WTC11 (cell line): ENCODE results near the gene ITPR1. TPM values are rescaled to one million over a fixed set of nuclear protein-coding genes. Genes with fewer than 3 reads are reported as not detected.

Source experiments
- ATF1 ChIP-seq: sonication (generic); formaldehyde crosslinking; IDR thresholded peaks from 2 replicates; pipeline ENCODE4 v1.8.1; 2023; ENCODE audit warnings: mild to moderate bottlenecking, moderate library complexity, missing genetic modification reagents
- CREB1 ChIP-seq: sonication (generic); formaldehyde crosslinking; IDR thresholded peaks from 2 replicates; pipeline ENCODE4 v1.8.0; 2023; ENCODE audit warnings: mild to moderate bottlenecking, missing genetic modification reagents
- CTCF ChIP-seq: fragments of 200-600 bp; IDR thresholded peaks from 2 replicates; pipeline ENCODE4 v1.8.0; 2022; ENCODE audit warnings: antibody characterized with exemption
- E2F1 ChIP-seq: sonication (generic); formaldehyde crosslinking; IDR thresholded peaks from 2 replicates; pipeline ENCODE4 v1.8.0; 2022; ENCODE audit warnings: mild to moderate bottlenecking, missing genetic modification reagents
- ETV6 ChIP-seq: sonication (generic); formaldehyde crosslinking; IDR thresholded peaks from 2 replicates; pipeline ENCODE4 v1.8.1; 2022; ENCODE audit warnings: mild to moderate bottlenecking, missing genetic modification reagents
- FOXJ3 ChIP-seq: sonication (generic); formaldehyde crosslinking; IDR thresholded peaks from 2 replicates; pipeline ENCODE4 v1.9.0; 2021; ENCODE audit warnings: missing genetic modification reagents, mild to moderate bottlenecking, borderline replicate concordance
- FOXP4 ChIP-seq: sonication (generic); formaldehyde crosslinking; IDR thresholded peaks from 2 replicates; pipeline ENCODE4 v1.8.0; 2022; ENCODE audit warnings: mild to moderate bottlenecking, missing genetic modification reagents
- GABPB1 ChIP-seq: sonication (generic); formaldehyde crosslinking; IDR thresholded peaks from 2 replicates; pipeline ENCODE4 v1.8.1; 2023; ENCODE audit warnings: mild to moderate bottlenecking, missing genetic modification reagents
- HMGA2 ChIP-seq: fragments of 250-450 bp; sonication (Bioruptor Pico); IDR thresholded peaks from 2 replicates; pipeline ENCODE4 v1.4.0; 2021; ENCODE audit warnings: mild to moderate bottlenecking, moderate library complexity
- JAZF1 ChIP-seq: fragments of 250-450 bp; sonication (Bioruptor Pico); IDR thresholded peaks from 2 replicates; pipeline ENCODE4 v1.9.0; 2021; ENCODE audit warnings: moderate library complexity, mild to moderate bottlenecking, inconsistent platforms
- MXD4 ChIP-seq: fragments of 250-450 bp; sonication (Bioruptor Pico); IDR thresholded peaks from 2 replicates; pipeline ENCODE4 v1.8.0; 2021; ENCODE audit warnings: mild to moderate bottlenecking, moderate library complexity, borderline replicate concordance
- MYBL2 ChIP-seq: sonication (generic); formaldehyde crosslinking; IDR thresholded peaks from 2 replicates; pipeline ENCODE4 v1.8.1; 2023; ENCODE audit warnings: mild to moderate bottlenecking, moderate library complexity, missing genetic modification reagents
- NFATC4 ChIP-seq: fragments of 250-450 bp; sonication (Bioruptor Pico); IDR thresholded peaks from 2 replicates; pipeline ENCODE4 v1.9.0; 2021; ENCODE audit warnings: mild to moderate bottlenecking
- NFE2L1 ChIP-seq: sonication (generic); formaldehyde crosslinking; IDR thresholded peaks from 2 replicates; pipeline ENCODE4 v1.8.1; 2023; ENCODE audit warnings: missing genetic modification reagents
- TP53 ChIP-seq: sonication (generic); formaldehyde crosslinking; IDR thresholded peaks from 2 replicates; pipeline ENCODE4 v1.8.1; 2023; ENCODE audit warnings: mild to moderate bottlenecking, missing genetic modification reagents
- ZNF121 ChIP-seq: sonication (generic); formaldehyde crosslinking; IDR thresholded peaks from 2 replicates; pipeline ENCODE4 v1.8.0; 2023; ENCODE audit warnings: missing genetic modification reagents
- ZNF232 ChIP-seq: sonication (generic); formaldehyde crosslinking; IDR thresholded peaks from 2 replicates; pipeline ENCODE4 v1.8.0; 2022; ENCODE audit warnings: mild to moderate bottlenecking, missing genetic modification reagents
- ZNF281 ChIP-seq: sonication (generic); formaldehyde crosslinking; IDR thresholded peaks from 2 replicates; pipeline ENCODE4 v1.8.0; 2023; ENCODE audit warnings: mild to moderate bottlenecking, missing genetic modification reagents
- ZNF423 ChIP-seq: fragments of 250-450 bp; sonication (Bioruptor Pico); IDR thresholded peaks from 2 replicates; pipeline ENCODE4 v2.1.2; 2022; ENCODE audit warnings: mild to moderate bottlenecking, moderate library complexity
- ZSCAN18 ChIP-seq: fragments of 250-450 bp; sonication (Bioruptor Pico); IDR thresholded peaks from 2 replicates; pipeline ENCODE4 v2.1.2; 2022; ENCODE audit warnings: mild to moderate bottlenecking, moderate library complexity
- total RNA-seq: library from RNA; stranded (reverse); gene quantifications from 3 replicates; pipeline ENCODE4 v1.2.3, GENCODE V29; 2021
- TF ChIP-seq, protein P1 (sequence below): sonication (generic); formaldehyde crosslinking; IDR thresholded peaks from 2 replicates; pipeline ENCODE4 v1.8.1; 2022; ENCODE audit warnings: mild to moderate bottlenecking, moderate library complexity, missing genetic modification reagents
- TF ChIP-seq, protein P2 (sequence below): sonication (generic); formaldehyde crosslinking; IDR thresholded peaks from 2 replicates; pipeline ENCODE4 v1.8.1; 2023; ENCODE audit warnings: mild to moderate bottlenecking, moderate library complexity, missing genetic modification reagents
- TF ChIP-seq, protein P3 (sequence below): sonication (generic); formaldehyde crosslinking; IDR thresholded peaks from 2 replicates; pipeline ENCODE4 v1.8.1; 2022; ENCODE audit warnings: low read depth, mild to moderate bottlenecking, moderate library complexity, missing genetic modification reagents, borderline replicate concordance

ITPR1 gene
- total RNA-seq, 1 experiment from 2014 or later, result 11.8 TPM

DNA sequence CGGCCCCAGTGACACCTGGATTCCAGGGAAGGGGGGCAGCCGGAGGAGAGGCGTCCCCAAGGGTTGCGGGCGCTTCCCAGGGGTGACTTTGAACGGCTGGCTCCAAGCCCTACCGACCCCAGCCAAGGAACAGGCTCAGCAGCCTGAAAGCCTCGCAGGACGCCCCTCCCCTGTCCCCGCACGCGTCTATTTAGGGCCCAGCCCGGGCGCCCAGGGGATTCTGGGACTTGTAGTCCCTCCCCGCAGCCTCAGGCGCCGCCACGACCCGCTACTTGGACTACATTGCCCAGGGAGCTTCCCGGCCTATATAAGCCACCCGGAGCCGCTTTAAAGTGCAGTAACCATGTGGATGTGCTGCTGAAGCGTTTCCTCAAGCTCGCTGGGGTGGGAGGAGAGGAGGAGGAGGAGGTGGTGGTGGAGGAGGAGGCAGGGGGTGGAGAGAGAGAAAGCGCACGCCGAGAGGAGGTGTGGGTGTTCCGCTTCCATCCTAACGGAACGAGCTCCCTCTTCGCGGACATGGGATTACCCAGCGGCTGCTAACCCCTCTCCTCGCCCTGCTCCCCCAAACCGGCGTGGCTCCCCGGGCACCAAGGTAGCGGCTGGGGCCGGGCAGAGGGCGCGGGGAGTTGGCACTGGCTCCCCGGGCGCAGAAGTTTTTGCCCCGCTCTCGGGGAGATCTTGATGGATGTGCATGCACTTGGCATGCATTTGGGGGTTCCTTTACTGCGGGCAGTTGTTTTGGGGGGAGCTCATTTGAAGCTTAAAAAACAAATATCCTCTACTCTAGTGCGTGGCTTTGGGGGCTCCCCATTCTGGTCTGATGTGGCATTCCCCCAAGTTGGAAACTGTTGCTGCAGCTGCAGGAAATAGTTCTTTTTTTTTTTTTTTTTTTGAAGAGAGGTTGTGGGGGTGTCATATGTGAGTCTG, at the start of gene ITPR1 (continued):
- no peak for TF ChIP-seq E2F1 (CRISPR knock-in tag)
- TF ChIP-seq CTCF, result no peak
- no peak for TF ChIP-seq NFATC4 (CRISPR knock-in tag)
- 0 out of 2 replicates have a peak, but pooled peaks have one; percentile 49 for TF ChIP-seq ZNF281 (CRISPR knock-in tag)
- no peak for TF ChIP-seq ZSCAN18 (CRISPR knock-in tag)
- TF ChIP-seq, protein P1, sequence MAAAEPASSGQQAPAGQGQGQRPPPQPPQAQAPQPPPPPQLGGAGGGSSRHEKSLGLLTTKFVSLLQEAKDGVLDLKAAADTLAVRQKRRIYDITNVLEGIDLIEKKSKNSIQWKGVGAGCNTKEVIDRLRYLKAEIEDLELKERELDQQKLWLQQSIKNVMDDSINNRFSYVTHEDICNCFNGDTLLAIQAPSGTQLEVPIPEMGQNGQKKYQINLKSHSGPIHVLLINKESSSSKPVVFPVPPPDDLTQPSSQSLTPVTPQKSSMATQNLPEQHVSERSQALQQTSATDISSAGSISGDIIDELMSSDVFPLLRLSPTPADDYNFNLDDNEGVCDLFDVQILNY (CRISPR knock-in tag), result no peak
- TF ChIP-seq MXD4 (CRISPR knock-in tag), result no peak
- peak; percentile 40; the same call in 1 of the 2 replicates for TF ChIP-seq FOXP4 (CRISPR knock-in tag)
- TF ChIP-seq ETV6, result 0 out of 2 replicates have a peak, but pooled peaks have one; percentile 57
- no peak for TF ChIP-seq CREB1 (CRISPR knock-in tag)
- TF ChIP-seq ZNF121 (CRISPR knock-in tag), result no peak
- TF ChIP-seq GABPB1 (CRISPR knock-in tag), result peak; percentile 52; the same call in 1 of the 2 replicates
- TF ChIP-seq NFE2L1, result no peak
- no peak for TF ChIP-seq ZNF232 (CRISPR knock-in tag)
- TF ChIP-seq FOXJ3 (CRISPR knock-in tag), result no peak
- TF ChIP-seq JAZF1 (CRISPR knock-in tag), result no peak
- no peak for TF ChIP-seq HMGA2 (CRISPR knock-in tag)
- TF ChIP-seq, protein P2, sequence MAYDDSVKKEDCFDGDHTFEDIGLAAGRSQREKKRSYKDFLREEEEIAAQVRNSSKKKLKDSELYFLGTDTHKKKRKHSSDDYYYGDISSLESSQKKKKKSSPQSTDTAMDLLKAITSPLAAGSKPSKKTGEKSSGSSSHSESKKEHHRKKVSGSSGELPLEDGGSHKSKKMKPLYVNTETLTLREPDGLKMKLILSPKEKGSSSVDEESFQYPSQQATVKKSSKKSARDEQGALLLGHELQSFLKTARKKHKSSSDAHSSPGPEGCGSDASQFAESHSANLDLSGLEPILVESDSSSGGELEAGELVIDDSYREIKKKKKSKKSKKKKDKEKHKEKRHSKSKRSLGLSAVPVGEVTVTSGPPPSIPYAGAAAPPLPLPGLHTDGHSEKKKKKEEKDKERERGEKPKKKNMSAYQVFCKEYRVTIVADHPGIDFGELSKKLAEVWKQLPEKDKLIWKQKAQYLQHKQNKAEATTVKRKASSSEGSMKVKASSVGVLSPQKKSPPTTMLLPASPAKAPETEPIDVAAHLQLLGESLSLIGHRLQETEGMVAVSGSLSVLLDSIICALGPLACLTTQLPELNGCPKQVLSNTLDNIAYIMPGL, result peak; percentile 20; the same call in 1 of the 2 replicates
- TF ChIP-seq MYBL2 (CRISPR knock-in tag), result no peak
- TF ChIP-seq TP53 (CRISPR knock-in tag), result no peak
- TF ChIP-seq, protein P3, sequence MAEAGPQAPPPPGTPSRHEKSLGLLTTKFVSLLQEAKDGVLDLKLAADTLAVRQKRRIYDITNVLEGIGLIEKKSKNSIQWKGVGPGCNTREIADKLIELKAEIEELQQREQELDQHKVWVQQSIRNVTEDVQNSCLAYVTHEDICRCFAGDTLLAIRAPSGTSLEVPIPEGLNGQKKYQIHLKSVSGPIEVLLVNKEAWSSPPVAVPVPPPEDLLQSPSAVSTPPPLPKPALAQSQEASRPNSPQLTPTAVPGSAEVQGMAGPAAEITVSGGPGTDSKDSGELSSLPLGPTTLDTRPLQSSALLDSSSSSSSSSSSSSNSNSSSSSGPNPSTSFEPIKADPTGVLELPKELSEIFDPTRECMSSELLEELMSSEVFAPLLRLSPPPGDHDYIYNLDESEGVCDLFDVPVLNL, result no peak
- no peak for TF ChIP-seq ZNF423 (CRISPR knock-in tag)
- TF ChIP-seq ATF1 (CRISPR knock-in tag), result no peak
